Hindlimb muscle (tissue), 1 donor: Measurements from ENCODE around the gene NRROS. TPM values are rescaled to one million over a fixed set of nuclear protein-coding genes. Genes with fewer than 3 reads are reported as not detected.
A peak's percentile ranks its signal among the peaks of the same experiment; 100 is the strongest.

ENCODE experiments used
- DNase-seq: peaks from one replicate; pipeline ENCODE4 v3.0.0-alpha.2; 2013
- polyA plus RNA-seq: library from polyadenylated mRNA; unstranded; fragments of 120-200 nt; gene quantifications from one replicate; pipeline ENCODE4 v1.2.1, GENCODE V29; 2013; ENCODE audit not compliant: insufficient read length

The NRROS gene
- polyA plus RNA-seq, 1 donor: 5.7 TPM

DNA sequence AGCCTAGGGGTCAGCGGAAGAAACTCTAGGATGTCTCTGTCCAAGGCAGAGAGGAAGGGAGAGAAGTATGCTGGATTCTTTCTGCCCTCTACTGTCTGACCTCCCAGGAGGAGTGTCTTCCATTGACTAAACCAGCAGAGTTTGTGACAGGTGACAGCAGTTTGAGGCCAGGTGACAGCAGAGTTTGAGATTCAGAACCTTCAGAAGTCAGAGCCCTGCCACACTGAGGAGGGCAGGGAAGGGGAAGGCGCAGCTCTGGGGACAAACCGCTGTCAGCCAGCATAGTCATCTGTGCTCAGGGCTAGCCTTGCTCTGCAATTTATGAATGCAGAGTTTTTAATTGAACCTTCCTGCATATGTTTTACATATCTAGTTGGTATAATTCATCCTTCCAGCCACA lies 12.3 kb downstream of the NRROS start:
- no peak for DNase-seq

GRCh38 chr3:196652961-196653795 lies 13.7 kb downstream of the NRROS start:
- no peak for DNase-seq

DNA sequence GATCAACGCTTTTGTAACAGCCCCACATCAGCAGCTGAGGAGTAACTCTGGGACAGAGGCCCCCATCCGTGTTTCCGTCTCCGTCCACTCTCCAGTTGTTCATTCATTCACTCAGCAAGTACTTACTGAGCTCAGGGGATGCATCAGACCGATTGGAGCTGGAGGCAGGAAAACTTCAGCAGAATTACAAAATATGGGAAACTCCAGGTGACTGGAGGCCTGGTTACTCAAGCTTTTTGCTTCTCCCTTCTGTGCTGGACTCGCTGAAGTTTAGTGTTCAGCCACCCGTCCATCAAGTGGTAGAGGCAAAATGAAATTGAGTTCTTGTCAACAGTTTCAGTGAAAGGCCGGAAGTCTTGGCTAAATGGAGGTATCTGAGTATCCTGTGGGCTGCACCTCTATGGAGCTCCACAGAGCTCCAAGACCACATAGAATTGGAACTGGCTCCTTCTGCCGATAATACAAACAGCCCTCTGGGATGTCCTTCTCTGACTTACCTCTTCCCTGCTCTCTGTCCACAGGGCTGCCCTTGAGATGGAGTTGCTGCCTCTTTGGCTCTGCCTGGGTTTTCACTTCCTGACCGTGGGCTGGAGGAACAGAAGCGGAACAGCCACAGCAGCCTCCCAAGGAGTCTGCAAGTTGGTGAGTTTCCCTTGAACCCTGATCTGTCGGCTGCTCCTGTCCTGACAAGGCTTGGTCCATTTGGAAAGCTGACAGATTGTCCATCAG lies 14.7 kb downstream of the NRROS start:
- DNase-seq: no peak

GRCh38 chr3:196654735-196655090 lies 15.2 kb downstream of the NRROS start:
- no peak for DNase-seq

DNA sequence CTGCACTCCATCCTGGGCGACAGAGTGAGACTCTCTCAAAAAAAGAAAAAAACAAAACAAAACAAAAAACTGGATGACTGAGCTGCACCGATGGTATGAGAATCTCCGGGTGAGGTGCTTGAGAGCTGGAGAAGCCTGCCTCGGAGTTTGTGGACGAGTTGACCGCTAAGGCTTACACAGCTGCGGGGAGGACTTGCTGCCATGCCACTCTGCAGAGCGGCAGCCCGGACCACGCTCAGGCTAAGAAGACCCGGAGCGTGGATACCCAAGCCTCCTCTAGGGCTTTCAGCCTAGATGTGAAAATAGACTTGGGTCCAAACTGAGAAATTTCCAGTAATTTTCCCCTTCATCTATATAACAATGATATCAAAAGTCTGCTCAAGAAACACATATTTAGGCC lies 16.0 kb downstream of the NRROS start:
- no peak for DNase-seq

DNA sequence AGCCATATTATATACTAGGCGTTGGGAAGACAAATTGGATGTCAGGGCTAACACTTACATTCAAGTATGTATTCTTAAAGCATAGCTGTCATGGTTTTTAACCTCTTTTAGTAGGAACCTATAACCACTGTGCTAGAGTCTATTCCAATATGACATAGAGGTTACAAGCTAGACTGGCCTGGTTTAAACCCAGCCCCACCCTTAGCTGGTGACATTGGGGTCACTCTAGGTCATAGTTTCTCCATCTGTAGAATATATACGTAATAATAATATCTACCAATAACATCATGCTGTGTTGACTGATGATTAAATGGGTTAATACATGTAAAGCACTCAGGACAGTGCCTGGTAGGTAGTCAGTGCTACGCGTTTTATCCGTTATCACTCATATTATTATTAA lies 16.7 kb downstream of the NRROS start:
- no peak for DNase-seq

GRCh38 chr3:196659901-196660351 lies 20.4 kb downstream of the NRROS start:
- DNase-seq: no peak

DNA sequence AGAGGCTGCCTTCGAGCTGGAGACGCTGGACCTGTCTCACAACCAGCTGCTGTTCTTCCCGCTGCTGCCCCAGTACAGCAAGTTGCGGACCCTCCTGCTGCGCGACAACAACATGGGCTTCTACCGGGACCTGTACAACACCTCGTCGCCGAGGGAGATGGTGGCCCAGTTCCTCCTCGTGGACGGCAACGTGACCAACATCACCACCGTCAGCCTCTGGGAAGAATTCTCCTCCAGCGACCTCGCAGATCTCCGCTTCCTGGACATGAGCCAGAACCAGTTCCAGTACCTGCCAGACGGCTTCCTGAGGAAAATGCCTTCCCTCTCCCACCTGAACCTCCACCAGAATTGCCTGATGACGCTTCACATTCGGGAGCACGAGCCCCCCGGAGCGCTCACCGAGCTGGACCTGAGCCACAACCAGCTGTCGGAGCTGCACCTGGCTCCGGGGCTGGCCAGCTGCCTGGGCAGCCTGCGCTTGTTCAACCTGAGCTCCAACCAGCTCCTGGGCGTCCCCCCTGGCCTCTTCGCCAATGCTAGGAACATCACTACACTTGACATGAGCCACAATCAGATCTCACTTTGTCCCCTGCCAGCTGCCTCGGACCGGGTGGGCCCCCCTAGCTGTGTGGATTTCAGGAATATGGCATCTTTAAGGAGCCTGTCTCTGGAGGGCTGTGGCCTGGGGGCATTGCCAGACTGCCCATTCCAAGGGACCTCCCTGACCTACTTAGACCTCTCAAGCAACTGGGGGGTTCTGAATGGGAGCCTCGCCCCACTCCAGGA lies 21.1 kb downstream of the NRROS start:
- DNase-seq: no peak

DNA sequence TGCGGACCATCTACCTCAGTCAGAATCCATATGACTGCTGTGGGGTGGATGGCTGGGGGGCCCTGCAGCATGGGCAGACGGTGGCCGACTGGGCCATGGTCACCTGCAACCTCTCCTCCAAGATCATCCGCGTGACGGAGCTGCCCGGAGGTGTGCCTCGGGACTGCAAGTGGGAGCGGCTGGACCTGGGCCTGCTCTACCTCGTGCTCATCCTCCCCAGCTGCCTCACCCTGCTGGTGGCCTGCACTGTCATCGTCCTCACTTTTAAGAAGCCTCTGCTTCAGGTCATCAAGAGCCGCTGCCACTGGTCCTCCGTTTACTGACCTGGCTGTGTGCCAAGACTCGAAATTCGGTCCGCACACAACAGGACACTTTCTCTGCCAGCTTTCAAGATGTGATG lies 21.9 kb downstream of the NRROS start:
- no peak for DNase-seq

GRCh38 chr3:196662033-196662432 lies 22.5 kb downstream of the NRROS start:
- no peak for DNase-seq

DNA sequence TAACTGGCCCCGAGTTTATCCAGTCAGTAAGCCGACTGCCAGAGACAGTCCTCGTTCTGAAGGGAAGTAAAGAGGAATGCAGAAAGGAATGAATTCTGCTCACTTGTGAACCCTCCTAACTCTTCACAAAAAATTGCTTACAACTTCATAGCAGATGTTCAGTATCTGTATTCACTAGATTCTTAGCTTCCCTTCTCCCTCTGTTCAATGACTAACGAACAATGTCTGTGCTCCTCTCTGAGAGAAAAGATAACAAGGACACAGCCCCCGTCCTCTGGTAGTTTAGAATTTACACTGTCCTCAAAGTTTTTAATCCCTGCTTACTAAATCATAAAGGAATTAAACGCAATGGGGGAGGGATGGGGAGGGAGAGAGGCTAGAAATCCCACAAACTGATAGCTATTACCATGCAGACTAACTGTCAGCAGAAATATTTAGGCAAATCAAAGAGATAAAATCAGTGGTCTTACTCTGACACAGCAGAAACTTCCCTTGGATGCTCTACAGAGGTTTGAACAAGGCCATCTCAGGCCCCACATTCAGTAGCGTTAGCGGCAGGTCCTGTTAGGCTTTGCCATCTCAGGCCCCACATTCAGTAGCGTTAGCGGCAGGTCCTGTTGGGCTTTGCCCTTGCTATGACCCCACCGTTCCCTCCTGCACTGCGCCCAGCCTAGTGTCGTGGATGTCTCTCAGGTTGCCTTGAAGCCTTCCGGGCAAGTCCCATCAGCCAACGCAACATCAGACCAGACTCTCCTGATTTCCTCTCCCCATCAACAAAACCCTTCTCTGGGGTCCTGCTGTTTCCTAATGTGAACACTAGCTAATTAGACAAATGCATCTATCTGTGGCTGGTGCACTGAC lies 23.4 kb downstream of the NRROS start:
- DNase-seq: no peak

DNA sequence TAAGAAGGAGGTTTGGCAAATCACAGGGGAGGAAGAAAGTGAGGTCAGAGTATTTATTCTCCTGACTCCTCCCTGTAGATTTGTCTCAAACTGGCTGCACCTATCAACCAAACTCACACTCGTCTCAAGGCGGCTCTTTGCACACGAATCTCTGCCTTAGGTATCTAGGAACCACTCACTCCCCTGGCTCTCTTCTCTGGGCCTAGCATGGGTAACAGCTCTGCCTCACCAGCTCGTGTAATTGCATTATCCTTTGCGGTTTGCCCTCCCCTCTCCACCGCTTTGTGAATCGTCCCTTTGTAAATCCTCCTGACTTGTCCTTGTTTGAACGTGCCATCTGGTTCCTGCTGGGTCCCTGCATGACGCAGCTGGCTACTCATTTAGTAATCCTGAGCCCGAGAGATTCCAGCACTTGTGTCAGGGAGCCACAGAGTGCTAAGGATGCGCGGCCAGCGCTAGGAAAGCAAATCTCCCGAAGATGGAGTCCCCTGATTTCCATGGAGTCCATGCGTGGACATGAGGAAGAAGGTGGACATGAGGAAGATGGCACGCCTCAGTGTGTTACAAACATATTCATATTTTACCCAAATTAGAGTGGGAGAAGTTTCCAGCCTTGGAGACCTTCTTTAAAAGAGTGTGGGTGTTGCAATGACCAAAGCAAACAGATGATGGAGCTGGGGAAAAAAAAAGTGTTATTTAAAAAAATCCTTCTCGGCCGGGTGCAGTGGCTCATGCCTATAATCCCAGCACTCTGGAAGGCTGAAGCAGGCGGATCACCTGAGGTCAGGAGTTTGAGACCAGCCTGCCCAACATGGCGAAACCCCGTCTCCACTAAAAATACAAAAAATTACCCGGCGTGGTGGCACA lies 26.7 kb downstream of the NRROS start:
- DNase-seq: peak; percentile 11

DNA sequence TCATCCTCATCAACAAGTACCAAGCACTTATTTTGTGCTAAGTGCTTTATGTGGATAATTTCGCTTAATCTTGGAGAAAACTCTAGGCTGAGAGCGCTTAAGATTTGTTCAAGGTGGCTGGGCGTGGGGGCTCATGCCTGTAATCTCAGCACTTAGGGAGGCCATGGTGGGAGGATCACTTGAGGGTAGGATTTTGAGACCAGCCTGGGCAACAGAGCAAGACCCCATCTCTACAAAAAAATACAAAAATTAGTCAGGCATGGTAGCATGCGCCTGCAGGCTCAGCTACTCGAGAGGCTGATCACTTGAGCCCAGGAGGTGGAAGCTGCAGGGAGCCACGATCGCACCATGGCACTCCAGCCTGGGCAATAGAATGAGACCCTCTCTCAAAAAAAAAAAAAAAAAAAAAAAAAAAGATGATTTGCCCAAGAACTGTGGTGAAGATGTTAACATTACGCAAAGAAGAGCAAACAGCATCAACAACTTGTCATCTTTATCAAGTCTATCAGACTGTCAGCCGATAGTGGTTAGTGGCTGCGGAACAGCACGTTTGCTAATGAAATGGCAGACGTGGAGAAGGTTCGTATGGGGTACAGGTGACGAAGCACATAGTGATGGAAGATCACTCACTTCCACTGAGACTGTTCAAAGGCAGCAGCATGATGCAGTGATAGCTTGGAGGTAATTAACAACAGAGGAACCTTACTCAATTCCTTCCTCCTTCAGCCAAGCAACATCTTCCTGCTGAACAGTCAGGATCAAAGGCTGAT lies 27.7 kb downstream of the NRROS start:
- no peak for DNase-seq

GRCh38 chr3:196670339-196670738 lies 30.8 kb downstream of the NRROS start:
- peak; percentile 9 for DNase-seq

- no peak for DNase-seq
These were observed 34.1 kb downstream of the NRROS start for GRCh38 chr3:196673632-196674031.

DNA sequence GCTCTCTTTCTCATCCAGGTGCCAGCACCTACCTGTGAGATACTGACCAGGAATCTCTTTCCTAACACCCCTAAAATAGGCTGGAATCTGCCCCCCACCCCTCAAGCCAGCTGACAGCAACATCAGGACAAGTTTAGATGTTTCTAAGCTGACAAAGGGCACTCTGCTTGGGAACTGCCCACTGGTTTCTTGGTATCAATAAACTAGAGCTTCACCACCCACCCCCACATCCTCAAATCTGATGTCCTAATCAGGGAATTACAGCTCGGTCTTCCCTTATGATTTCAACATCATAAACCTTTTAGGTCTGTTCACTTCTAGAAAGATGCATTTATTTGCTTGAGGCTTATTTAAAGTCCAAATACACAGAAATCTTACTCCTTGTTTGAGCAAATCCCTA lies 37.9 kb downstream of the NRROS start:
- no peak for DNase-seq

DNA sequence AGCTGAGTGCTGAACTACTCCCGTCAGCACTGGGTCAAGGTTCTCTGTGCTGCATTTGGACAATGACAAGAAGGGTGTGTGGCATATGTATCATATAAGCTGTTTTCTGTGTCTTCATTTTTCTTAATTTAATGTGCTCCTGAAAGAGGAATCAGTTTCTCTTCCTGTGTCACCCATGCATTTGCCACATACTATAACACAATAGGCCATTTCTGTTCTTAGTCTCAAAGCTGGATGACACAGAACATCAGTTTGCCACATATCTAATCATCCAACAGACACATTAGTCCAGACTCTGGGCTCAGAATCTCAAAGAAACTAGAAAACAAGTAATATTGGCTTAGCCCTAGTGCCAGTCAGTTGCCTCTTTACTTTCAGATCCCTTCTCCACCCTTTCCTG lies 38.4 kb downstream of the NRROS start:
- DNase-seq: no peak

- peak; percentile 71 for DNase-seq
These were observed 45.3 kb downstream of the NRROS start for GRCh38 chr3:196684548-196685407.

GRCh38 chr3:196686436-196686835 lies 46.9 kb downstream of the NRROS start:
- no peak for DNase-seq
